ENCODE results near the gene C1QTNF6.

C1QTNF6 gene

GRCh38 chr22:37137903-37138665 lies 50.0 kb downstream of the C1QTNF6 start:
- Histone ChIP-seq H3F3A (ENCODE audit: low read depth) (no peaks in the 10 kb centered on the region), H3K9me2 (replicated peaks; ENCODE audit: low read depth, low read length) (no peaks in the 10 kb centered on the region), H3K4me2 (ENCODE audit: low read depth, low read length, poor library complexity, severe bottlenecking) (no peak overlapping the region)

GRCh38 chr22:37137131-37137530 lies 50.9 kb downstream of the C1QTNF6 start:
- Histone ChIP-seq H4K20me1 (ENCODE audit: insufficient read depth, low read length, poor library complexity, severe bottlenecking) (no peaks in the 10 kb centered on the region), H3K4me3 (ENCODE audit: low read length, poor library complexity, severe bottlenecking) (no peak overlapping the region), H3F3A (ENCODE audit: low read depth) (no peaks in the 10 kb centered on the region), H3K27me3 (ENCODE audit: insufficient read depth, low read length, poor library complexity, severe bottlenecking) (no peaks in the 10 kb centered on the region), H3K4me1 (ENCODE audit: insufficient read depth, low read length, poor library complexity, severe bottlenecking) (peaks cover 3% of the 10 kb centered on the region), H2AFZ (ENCODE audit: low read length) (no peak overlapping the region), H3K36me3 (ENCODE audit: insufficient read depth, low read length) (no peaks in the 10 kb centered on the region), H3K9me2 (replicated peaks; ENCODE audit: low read depth, low read length) (no peaks in the 10 kb centered on the region), H3K9me3 (ENCODE audit: insufficient read depth, low read depth, low read length) (no peaks in the 10 kb centered on the region), H3K9ac (ENCODE audit: low read depth, low read length, poor library complexity, severe bottlenecking) (no peak overlapping the region), H3K4me2 (ENCODE audit: low read depth, low read length, poor library complexity, severe bottlenecking) (no peak overlapping the region), H3K79me2 (ENCODE audit: insufficient read depth, low read length) (no peaks in the 10 kb centered on the region)
- TF ChIP-seq, protein P1, sequence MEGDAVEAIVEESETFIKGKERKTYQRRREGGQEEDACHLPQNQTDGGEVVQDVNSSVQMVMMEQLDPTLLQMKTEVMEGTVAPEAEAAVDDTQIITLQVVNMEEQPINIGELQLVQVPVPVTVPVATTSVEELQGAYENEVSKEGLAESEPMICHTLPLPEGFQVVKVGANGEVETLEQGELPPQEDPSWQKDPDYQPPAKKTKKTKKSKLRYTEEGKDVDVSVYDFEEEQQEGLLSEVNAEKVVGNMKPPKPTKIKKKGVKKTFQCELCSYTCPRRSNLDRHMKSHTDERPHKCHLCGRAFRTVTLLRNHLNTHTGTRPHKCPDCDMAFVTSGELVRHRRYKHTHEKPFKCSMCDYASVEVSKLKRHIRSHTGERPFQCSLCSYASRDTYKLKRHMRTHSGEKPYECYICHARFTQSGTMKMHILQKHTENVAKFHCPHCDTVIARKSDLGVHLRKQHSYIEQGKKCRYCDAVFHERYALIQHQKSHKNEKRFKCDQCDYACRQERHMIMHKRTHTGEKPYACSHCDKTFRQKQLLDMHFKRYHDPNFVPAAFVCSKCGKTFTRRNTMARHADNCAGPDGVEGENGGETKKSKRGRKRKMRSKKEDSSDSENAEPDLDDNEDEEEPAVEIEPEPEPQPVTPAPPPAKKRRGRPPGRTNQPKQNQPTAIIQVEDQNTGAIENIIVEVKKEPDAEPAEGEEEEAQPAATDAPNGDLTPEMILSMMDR (conservative IDR thresholded peaks at IDR 0.05; ENCODE audit: low read length), result no peak
- TF ChIP-seq EZH2phosphoT487 (IDR thresholded peaks at IDR 0.05; ENCODE audit: borderline replicate concordance), result no peak

More at GRCh38 chr22:37137903-37138665, 50.0 kb downstream of the C1QTNF6 start:
- no peaks in the 10 kb centered on the region for H3K36me3 ChIP-seq (ENCODE audit: insufficient read depth, low read length)
- H3K9me3 ChIP-seq (ENCODE audit: insufficient read depth, low read depth, low read length), result no peaks in the 10 kb centered on the region
- H3K27me3 ChIP-seq (ENCODE audit: insufficient read depth, low read length, poor library complexity, severe bottlenecking), result no peaks in the 10 kb centered on the region
- TF ChIP-seq, protein P1 (conservative IDR thresholded peaks at IDR 0.05; ENCODE audit: low read length), result no peak
- no peak for TF ChIP-seq EZH2phosphoT487 (IDR thresholded peaks at IDR 0.05; ENCODE audit: borderline replicate concordance)
- no peak overlapping the region for H2AFZ ChIP-seq (ENCODE audit: low read length)
- H3K9ac ChIP-seq (ENCODE audit: low read depth, low read length, poor library complexity, severe bottlenecking), result no peak overlapping the region
- H4K20me1 ChIP-seq (ENCODE audit: insufficient read depth, low read length, poor library complexity, severe bottlenecking), result no peaks in the 10 kb centered on the region
- H3K4me3 ChIP-seq (ENCODE audit: low read length, poor library complexity, severe bottlenecking), result no peak overlapping the region
- peaks cover 3% of the 10 kb centered on the region for H3K4me1 ChIP-seq (ENCODE audit: insufficient read depth, low read length, poor library complexity, severe bottlenecking)
- H3K79me2 ChIP-seq (ENCODE audit: insufficient read depth, low read length), result no peaks in the 10 kb centered on the region

- Histone ChIP-seq H3F3A (ENCODE audit: low read depth) (no peaks in the 10 kb centered on the region), H3K4me1 (ENCODE audit: insufficient read depth, low read length, poor library complexity, severe bottlenecking) (peaks cover 3% of the 10 kb centered on the region), H3K9me3 (ENCODE audit: insufficient read depth, low read depth, low read length) (no peaks in the 10 kb centered on the region), H3K4me3 (ENCODE audit: low read length, poor library complexity, severe bottlenecking) (no peak overlapping the region), H2AFZ (ENCODE audit: low read length) (no peak overlapping the region), H3K27me3 (ENCODE audit: insufficient read depth, low read length, poor library complexity, severe bottlenecking) (no peaks in the 10 kb centered on the region), H4K20me1 (ENCODE audit: insufficient read depth, low read length, poor library complexity, severe bottlenecking) (no peaks in the 10 kb centered on the region), H3K9ac (ENCODE audit: low read depth, low read length, poor library complexity, severe bottlenecking) (no peak overlapping the region), H3K36me3 (ENCODE audit: insufficient read depth, low read length) (no peaks in the 10 kb centered on the region), H3K79me2 (ENCODE audit: insufficient read depth, low read length) (no peaks in the 10 kb centered on the region), H3K9me2 (replicated peaks; ENCODE audit: low read depth, low read length) (no peaks in the 10 kb centered on the region), H3K4me2 (ENCODE audit: low read depth, low read length, poor library complexity, severe bottlenecking) (no peak overlapping the region)
- TF ChIP-seq, protein P1 (conservative IDR thresholded peaks at IDR 0.05; ENCODE audit: low read length), result no peak
These were observed 53.0 kb downstream of the C1QTNF6 start for GRCh38 chr22:37135023-37135422.

All from Loucy (cell line).